ENCODE measurements around the gene SIK3.
"Not testable (repeated sequence)": the region's sequence is repeated elsewhere in the genome, so short reads cannot be mapped to it uniquely, and the experiment has no call there.

Gene SIK3

DNA sequence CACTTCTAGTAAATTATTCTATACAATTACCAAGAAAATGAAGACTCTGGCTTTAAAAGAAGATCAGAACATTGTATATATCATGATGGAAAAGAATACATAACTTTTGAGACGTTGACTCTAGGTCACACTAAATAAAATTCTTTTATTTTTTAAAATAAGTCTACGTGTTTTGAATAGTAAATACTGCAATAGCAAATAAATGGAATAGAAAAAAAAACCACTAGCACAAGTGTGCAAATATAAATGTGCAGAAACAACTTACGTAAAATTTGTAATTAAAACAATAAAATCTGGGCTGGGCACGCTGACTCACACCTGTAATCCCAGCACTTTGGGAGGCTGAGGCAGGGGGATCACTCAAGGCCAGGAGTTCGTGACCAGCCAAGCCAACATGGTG, 17.9 kb downstream of the SIK3 start:
- no peak for DNase-seq (ENCODE audit: low read depth in 2 of 3, low spot score in 1 of 3)

DNA sequence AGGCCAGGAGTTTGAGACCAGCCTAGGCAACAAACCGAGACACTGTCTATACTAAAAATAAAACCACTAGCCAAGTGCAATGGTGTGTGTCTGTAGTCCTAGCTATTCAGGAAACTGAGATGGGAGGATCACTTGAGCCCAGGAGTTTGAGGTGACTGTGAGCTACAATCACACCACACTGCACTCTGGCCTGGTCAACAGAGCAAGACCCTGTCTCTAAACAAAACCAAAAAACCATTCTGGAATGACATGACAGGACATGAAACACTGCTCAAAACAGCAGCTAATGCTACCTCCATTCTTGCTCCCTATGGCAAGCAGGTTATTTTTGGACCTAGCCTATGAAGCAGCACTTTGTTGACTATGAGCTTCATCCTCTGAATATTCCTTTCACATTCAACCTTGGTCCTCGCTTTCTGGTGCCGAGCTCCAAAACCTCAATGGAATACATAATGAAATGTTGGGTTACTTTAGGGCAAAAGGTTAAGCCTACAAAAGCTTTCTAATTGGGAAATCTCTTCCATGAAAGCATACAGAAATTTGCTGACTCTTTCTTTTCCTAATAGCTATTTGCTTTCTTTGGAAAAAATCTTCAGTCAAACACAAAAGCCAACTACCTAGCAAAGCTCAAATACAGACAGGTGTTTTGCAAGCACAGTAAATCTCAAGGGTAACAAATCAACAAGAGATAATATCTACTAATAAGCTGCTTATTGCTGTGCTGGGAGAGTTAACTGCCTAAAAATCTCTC, 21.1 kb downstream of the SIK3 start:
- no peak for DNase-seq (ENCODE audit: low read depth in 2 of 3, low spot score in 1 of 3)

DNA sequence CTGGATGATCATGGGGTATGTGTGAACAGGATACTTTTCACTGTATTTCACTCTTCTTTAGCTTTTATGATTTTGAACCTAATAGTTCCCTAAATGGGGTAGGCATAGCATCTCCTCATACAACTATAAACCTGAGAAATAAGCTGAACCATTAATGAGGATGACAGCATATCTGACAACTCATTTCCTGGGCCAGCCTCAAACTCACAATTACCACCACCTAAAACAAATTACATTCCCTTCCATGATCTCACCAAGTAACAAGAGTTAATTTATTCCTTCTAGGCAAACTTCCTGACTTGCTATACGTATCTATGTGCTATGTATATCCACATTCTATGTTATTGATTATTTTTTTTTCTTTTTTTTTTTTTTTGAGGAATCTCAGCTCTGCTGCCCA, 23.0 kb downstream of the SIK3 start:
- DNase-seq (ENCODE audit: low read depth in 2 of 3, low spot score in 1 of 3) = no peak

DNA sequence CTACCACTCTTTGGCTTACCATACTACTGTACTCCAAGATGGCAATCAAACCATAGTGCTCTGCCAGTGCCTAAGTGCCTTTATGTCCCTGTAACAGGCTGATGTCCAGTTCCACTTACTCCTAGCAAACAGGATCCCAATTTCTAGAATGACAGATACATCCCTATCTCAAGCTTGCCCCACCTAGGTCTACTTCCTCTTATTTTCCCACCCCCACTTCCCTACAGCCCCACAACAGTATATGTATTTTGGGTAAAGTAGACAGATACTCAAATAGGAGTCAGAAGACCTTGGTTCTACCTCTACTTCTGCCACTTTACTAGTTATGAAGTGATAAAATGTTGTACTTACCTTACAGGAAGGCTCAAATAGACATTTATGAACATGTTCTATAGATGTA, 24.1 kb downstream of the SIK3 start:
- DNase-seq (ENCODE audit: low read depth in 2 of 3, low spot score in 1 of 3) = no peak

DNA sequence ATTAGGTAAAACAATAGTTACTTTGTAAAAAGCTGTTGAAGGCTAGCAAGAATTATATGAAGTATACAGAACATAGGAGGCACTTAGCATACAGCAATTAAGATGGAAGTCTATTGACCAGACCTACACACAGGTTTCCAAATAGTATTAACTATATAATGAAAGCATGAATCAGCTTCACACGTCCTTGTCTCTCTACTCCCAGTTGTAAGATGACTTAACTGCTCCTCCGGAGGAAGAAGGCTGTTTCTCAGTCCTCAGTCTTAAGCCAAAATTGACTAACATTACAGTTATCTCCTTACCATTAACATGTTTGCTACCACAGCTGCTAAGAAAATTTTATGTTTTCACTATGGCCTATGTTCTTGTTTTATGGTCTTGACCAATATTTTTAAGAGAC, 24.7 kb downstream of the SIK3 start:
- DNase-seq (ENCODE audit: low read depth in 2 of 3, low spot score in 1 of 3) = no peak

DNA sequence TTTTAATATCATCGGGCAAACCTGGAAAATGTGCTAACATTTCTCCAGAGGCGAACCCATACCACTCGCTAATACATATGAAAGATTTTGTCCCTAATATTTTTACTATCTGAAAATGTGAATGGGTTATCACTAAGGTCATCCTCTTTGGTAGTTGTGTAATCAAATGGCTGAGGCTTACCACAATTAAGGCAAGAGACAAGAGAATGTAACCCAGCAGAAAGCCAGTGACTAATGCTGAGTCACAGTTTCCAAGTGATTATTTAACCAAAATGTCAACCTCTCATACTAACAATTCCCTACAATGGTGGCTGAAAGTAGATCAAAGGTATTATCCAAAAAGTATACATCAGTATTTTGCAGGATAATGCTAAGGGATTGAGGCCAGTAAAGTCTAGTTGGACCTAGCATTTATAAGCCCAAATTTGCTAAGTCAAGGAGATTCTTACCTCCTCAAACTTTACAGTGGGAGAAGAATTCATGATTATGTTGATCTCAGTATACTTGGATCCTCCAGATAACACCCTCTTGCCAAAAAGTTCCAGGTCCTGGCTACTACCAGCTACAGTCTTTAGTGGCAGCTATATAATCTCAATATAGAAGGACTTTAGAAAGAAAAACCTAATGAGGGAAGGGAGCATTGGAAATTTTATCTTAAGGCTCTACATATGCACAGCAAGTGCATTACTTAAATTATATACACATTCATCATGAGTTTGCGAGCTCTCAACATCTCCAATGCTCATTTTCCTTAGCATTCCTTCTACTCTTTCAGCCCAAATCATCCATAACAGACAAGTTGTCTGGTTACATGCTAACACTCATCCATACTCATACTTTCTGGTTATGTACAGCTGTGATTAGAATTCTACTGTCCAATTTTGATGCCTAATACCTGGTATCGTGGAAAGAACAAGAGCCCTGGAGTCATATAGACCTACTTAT, 25.4 kb downstream of the SIK3 start:
- peak in 1 of 3 donors; percentile 61 for DNase-seq (ENCODE audit: low read depth in 2 of 3, low spot score in 1 of 3)

DNA sequence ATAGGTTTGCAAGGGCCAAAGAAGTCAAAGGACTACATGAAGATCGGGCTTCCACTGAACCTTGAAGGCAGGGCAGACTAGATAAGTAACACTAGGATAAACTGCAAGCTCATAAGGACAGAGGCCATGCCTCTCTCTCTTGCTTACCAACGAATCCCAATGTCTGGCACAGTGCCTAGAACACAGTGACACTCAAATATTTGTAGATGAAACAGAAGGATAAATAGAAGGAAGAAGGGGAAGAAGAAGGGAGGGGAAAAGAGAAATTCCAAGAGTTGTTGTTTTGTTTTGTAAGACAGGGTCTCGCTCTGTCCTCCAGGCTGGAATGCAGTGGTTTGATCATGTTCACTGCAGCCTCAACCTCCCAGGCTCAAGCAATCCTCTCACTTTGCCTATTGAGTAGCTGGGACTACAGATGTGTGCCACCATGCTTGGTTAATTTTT, 26.9 kb downstream of the SIK3 start:
- DNase-seq (ENCODE audit: low read depth in 2 of 3, low spot score in 1 of 3) = no peak

DNA sequence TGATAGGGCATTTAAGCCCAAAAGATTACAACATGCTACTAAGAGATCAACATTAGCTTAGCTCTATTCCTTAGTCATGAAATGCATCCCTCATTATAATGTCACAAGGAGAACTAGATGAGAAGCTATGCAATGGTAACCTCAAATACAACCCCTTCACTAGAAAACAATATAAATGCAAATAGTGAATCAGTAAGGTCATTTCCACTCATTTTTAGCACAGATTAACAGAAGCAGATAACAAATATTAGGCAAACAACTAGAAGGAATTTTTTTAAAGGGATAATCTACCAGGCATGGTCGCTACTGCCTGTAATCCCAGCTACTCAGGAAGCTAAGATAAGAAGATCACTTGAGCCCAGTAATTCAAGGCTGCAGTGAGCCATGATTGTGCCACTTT, 28.2 kb downstream of the SIK3 start:
- DNase-seq (ENCODE audit: low read depth in 2 of 3, low spot score in 1 of 3) = no peak

DNA sequence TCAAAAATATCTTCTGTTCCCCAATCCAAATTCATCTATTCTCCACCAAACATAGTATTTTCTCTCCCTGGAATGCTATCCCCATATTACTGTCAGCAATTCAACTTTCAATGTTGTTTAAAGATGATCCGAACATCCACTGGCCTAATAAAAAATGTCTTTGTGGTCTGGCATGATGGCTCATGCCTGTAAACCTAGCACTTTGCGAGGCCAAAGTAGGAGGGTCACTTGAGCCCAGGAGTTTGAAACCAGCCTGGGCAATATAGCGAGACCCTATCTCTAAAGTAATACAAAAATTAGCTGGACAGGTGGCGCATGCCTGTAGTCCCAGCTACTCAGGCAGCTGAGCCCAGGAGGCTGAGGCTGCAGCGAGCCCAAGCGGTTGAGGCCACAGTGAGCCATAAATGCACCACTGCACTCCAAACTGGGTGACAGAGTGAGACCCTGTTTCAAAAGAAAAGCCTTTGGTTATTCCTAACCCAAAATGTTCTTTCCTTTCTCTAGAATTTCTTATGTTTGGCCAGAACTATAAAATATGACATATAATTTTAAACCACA, 29.8 kb downstream of the SIK3 start:
- no peak for DNase-seq (ENCODE audit: low read depth in 2 of 3, low spot score in 1 of 3)

DNA sequence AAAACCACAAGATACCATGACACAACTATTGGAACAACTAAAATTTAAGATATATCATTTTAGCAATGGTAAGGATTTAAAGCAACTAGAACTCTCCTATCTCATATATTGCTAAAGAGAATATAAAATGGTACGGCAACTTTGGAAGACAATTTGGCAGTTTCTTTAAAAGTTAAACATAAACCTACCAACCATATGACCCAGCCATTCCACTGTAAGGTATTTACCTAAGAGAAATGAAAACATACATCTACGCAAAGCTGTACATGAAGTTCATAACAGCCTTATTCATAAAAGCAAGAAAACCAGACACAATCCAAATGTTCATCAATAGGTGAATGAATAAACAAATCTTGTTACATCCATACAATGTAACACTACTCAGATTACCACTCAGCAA, 31.3 kb downstream of the SIK3 start:
- no peak for DNase-seq (ENCODE audit: low read depth in 2 of 3, low spot score in 1 of 3)

DNA sequence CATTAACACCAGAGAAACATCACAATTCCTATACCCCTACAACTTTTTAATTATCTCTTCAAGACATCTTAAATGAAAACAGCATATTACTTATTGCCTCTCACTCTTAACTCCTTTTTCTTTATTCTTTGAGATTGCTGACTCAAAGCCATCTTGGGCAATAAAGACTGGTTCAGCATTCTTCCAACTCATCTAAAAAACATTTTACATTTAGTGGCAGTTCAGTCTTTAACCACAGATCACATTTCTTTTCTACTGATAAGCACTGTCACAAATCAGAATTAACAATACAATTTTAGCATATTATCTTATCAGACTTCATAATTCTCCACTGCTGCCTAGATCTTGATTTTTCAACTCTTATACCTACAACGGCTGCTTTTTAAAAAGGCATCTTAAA, 34.0 kb downstream of the SIK3 start:
- no peak for DNase-seq (ENCODE audit: low read depth in 2 of 3, low spot score in 1 of 3)

DNA sequence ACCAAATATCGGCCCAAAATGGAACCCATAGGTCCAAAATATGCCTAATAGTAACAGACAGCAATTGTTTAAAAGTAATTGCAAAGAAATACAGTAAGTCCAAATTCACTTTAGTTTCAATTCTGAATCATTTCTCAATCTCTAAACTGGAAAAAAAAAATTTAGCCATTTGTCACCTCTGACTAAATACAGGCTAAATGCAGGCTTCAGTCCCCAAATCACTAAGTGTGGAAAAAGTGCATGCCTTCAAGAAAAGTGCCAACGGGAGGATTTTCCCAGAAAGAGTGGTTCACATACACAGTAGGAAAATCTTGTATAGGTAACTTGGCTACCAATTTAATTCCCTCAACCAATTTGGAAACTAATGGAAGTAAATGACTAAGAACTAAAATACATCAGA, 35.7 kb downstream of the SIK3 start:
- no peak for DNase-seq (ENCODE audit: low read depth in 2 of 3, low spot score in 1 of 3)

DNA sequence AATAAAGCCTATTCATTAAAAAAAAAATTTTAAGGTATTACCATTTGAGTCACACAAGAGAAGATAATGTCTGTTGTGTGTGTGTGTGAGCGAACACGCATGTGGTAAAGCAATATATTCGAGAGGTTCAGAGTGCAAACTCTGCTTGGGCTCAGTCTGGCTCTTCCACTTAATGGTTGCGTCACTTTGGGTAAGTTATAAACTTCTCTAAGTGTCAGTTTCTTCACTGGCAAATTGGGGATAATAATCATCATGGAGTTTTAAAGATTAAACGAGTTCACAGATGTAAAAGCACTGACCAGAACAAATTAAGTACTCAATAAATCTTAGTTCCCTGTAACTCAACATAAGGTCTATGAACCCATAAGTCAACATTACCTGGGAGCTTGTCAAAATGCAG, 37.0 kb downstream of the SIK3 start:
- DNase-seq (ENCODE audit: low read depth in 2 of 3, low spot score in 1 of 3) = no peak

DNA sequence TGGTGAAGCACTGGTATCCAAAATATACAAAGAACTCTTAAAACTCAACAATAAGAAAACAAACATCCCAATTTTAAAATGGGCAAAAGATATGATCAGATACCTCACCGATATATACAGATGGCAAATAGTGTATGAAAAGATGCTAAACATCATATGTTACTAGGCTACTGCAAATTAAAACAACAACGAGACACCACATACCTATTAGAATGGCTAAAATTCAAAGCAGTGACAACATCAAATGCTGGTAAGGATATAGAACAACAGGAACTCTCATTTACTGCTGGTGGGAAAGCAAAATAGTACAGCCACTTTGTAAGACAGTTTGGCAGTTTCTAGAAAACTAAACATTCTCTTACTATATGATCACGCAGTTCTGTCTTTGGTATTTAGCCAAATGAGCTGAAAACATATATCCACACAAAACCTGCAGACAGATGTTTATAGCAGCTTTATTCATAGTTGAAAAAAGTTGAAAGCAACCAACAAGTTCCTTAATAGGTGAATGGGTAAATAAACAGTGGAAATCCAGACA, 38.5 kb downstream of the SIK3 start:
- no peak for DNase-seq (ENCODE audit: low read depth in 2 of 3, low spot score in 1 of 3)

DNA sequence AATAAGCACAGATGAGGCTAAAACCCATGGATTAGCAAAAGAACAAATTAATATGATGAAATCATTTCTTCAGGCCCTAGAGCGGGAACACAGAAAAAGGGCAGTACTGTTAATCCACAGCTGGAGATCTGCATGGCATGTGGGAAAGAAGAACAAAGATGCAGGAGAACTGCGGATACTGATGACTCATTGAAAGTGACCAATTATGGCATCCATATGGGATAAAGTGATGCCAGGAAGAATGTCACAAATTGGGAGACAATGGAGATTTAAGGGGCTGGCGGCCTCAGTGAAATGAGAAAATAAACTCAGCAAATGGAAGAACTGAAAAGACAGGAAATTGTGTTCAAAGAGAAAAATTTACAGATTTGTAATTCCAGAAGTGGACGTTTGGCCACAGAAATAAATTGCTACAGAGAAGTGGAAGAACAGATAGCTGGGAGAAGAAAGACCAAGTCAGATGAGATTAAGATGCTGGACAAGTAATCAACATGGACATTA, 39.4 kb downstream of the SIK3 start:
- DNase-seq (ENCODE audit: low read depth in 2 of 3, low spot score in 1 of 3) = no peak

DNA sequence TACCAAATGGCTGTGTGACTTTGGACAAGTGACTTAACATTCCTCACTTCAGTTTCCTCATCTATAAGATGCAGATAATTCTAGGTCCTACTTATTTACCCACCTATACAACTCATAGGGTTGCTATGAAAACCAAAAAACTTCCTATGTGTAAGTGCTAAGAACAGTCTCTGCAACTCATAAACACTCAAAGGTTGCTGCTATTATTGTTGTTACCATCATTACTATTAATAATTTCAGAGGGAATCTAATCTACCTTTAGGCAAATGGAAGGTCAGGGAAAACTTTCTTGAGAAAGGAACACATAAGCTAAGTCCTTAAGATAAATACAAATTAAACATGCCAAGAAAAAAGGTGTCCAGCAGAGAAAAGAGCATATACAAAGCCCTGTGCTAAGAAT, 40.5 kb downstream of the SIK3 start:
- DNase-seq (ENCODE audit: low read depth in 2 of 3, low spot score in 1 of 3) = no peak

DNA sequence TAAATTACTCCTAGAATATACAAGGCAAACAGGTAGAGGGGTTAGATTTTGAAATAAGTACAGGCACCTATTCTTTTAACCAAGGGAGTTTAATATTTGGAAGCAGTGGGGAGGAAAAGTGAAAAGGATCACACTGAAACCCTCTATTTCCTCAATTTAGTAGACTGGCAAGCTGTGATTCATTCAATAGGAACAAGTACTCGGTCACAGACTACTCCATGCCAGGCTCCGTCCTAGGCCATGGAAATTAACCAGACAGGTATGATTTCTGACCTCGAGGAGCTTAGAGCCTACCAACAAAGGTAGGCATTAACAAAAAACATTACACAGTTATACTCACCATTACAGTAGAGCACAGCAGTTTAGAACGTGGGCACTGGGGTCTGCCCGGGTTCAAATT, 40.9 kb downstream of the SIK3 start:
- no peak for DNase-seq (ENCODE audit: low read depth in 2 of 3, low spot score in 1 of 3)

DNA sequence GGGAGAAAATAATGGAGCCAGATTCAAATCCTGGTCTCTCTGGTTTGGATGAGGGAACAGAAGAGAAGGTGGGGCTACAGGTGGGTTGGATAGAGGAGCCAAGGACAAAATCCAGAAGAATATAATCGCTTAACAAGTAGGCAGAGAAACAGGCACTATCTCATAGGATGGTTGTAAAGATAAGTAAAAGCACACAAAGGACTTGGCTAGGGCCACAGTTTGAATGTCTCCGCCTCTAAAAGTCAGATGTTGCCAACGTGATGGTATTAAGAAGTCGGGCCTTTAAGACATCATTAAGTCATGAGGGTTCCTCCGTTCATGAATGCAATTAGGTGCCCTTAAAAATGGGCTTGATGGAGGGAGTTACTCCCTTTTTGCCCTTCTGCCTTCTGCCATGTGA, 42.8 kb downstream of the SIK3 start:
- DNase-seq (ENCODE audit: low read depth in 2 of 3, low spot score in 1 of 3) = no peak

DNA sequence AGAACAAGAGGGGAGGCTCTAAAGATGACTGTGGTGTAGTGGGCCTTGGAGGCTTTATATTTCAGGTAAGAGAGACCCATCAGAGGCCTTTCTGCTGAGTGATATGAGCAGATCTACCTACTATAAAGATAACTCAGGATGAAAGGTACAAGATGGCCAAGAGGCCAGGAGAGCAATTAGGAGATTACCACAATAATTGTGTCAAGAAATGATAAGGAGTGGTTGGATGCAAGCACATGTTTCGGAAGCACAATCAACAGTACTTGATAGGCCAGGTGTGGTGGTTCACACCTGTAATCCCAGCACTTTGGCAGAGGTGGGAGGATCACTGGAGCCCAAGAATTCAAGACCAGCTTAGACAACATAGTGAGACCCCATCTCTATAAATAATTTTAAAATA, 43.8 kb downstream of the SIK3 start:
- no peak for DNase-seq (ENCODE audit: low read depth in 2 of 3, low spot score in 1 of 3)

DNA sequence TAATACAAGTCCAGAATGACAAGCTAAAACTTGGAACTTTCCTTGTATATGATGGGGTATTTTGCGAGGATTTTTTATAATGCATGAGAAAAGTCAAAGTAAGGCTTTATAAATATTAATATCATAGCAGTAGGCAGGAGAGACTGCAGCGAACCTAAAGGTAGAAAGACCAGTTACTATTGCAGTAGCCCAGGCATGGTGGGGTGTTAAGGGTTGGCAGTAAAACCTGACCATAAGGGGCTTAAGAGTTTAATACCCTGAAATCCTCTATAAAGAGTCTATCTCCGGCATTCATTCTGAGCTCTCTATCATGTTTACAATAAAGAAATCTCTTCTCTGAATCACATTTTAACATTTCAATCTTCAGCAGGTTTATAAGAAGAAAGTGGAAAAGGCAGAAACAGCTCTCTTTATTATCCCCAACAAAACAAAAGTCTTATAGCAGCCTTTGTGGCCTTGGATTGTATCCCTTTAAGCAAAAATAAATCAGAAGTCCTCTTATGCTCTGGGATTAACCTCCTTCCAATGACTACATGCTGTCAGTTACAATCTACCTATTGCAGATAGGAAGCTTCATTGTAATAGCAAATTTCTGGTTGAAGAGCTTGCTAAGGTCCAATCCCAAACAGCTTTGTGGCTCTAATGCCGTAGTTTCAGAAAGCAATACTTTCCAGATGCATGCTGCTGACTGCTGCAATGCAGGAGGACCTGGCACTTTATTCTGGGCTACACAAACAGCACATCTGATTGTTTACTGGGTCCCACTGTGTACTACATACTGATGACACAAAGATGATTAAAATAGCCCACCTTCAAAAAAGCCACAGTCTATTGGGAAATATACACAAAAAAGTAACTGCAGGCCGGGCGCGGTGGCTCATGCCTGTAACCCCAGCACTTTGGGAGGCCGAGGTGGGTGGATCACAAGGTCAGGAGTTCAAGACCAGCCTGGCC, 45.8 kb downstream of the SIK3 start:
- DNase-seq (ENCODE audit: low read depth in 2 of 3, low spot score in 1 of 3) = no peak

DNA sequence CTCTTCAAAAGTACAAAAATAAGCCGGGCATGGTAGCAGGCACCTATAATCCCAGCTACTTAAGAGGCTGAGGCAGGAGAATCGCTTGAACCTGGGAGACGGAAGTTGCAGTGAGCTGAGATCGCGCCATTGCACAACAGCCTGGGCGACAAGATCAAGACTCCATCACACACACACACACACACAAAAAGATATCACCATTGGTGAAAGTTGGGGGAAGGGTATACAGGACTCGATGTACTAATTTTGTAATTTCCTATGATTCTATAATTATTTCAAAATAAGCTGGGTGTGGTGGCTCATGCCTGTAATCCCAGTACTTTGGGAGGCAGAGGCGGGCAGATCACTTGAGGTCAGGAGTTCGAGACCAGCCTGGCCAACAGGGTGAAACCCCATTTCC, 48.1 kb downstream of the SIK3 start:
- DNase-seq (ENCODE audit: low read depth in 2 of 3, low spot score in 1 of 3) = not testable (repeated sequence)

Data from stimulated activated CD4-positive, alpha-beta T cell treated with anti-CD3 and anti-CD28 coated beads, Interleukin-12 subunit alpha, Interleukin-12 subunit beta, amount 100 ng/mL, for 48 hours (primary cell).